Trophoblast cell (in vitro differentiated cells and primary cell): ENCODE measurements around the gene APRT.

Source experiments
- DNase-seq, 2 donors: peaks; one replicate each; pipeline ENCODE4 v3.0.0-alpha.2; 2016
- H2AFZ ChIP-seq: 2 replicates; pipeline ENCODE4 v1.6.1; 2013; ENCODE audit warnings: low read length, moderate library complexity, mild to moderate bottlenecking; ENCODE audit not compliant: insufficient read depth, poor library complexity
- H2AK5ac ChIP-seq: 2 replicates; pipeline ENCODE4 v1.6.1; 2013; ENCODE audit warnings: mild to moderate bottlenecking, low read length
- H2BK120ac ChIP-seq: 2 replicates; pipeline ENCODE4 v1.6.1; 2013; ENCODE audit warnings: low read length, mild to moderate bottlenecking, moderate library complexity; ENCODE audit not compliant: insufficient read depth, poor library complexity
- H2BK12ac ChIP-seq: 2 replicates; pipeline ENCODE4 v1.6.1; 2013; ENCODE audit warnings: mild to moderate bottlenecking, low read length, moderate library complexity
- H2BK5ac ChIP-seq: 2 replicates; pipeline ENCODE4 v1.6.1; 2013; ENCODE audit warnings: low read length, low read depth, moderate library complexity, mild to moderate bottlenecking; ENCODE audit not compliant: poor library complexity
- H3K14ac ChIP-seq: 2 replicates; pipeline ENCODE4 v1.6.1; 2013; ENCODE audit warnings: mild to moderate bottlenecking, low read length
- H3K18ac ChIP-seq: 2 replicates; pipeline ENCODE4 v1.6.1; 2013; ENCODE audit warnings: mild to moderate bottlenecking, low read length
- H3K23ac ChIP-seq: 2 replicates; pipeline ENCODE4 v1.6.1; 2013; ENCODE audit warnings: low read length
- H3K27ac ChIP-seq: 2 replicates; pipeline ENCODE4 v1.5.1; 2013; ENCODE audit warnings: low read depth, mild to moderate bottlenecking, inconsistent platforms, low read length, moderate library complexity
- H3K27me3 ChIP-seq: 2 replicates; pipeline ENCODE4 v1.6.1; 2013; ENCODE audit warnings: inconsistent platforms, mild to moderate bottlenecking, low read length, moderate library complexity; ENCODE audit not compliant: insufficient read depth
- H3K36me3 ChIP-seq, 2 experiments: 1 replicate in 1 of 2; 2 replicates in 1 of 2; pipeline ENCODE4 v1.6.1; 2013; ENCODE audit warnings: low read length in 2 of 2, mild to moderate bottlenecking in 2 of 2, moderate library complexity in 1 of 2; ENCODE audit not compliant: insufficient read depth in 2 of 2, control insufficient read depth in 1 of 2
- H3K4ac ChIP-seq: 2 replicates; pipeline ENCODE4 v1.6.1; 2013; ENCODE audit warnings: low read depth, mild to moderate bottlenecking, low read length, moderate library complexity
- H3K4me1 ChIP-seq, 2 experiments: 1 replicate in 1 of 2; 2 replicates in 1 of 2; pipeline ENCODE4 v1.6.1; 2013; ENCODE audit warnings: low read length in 2 of 2, mild to moderate bottlenecking in 2 of 2, moderate library complexity in 1 of 2; ENCODE audit not compliant: insufficient read depth in 2 of 2, control insufficient read depth in 1 of 2
- H3K4me2 ChIP-seq: 2 replicates; pipeline ENCODE4 v1.6.1; 2013; ENCODE audit warnings: inconsistent platforms, mild to moderate bottlenecking, low read length, moderate library complexity
- H3K4me3 ChIP-seq: 2 replicates; pipeline ENCODE4 v1.5.1; 2013; ENCODE audit warnings: mild to moderate bottlenecking, low read depth, low read length, inconsistent platforms
- H3K79me1 ChIP-seq: one replicate; pipeline ENCODE4 v1.6.1; 2013; ENCODE audit warnings: low read length
- H3K79me2 ChIP-seq: 2 replicates; pipeline ENCODE4 v1.6.1; 2013; ENCODE audit warnings: low read length, mild to moderate bottlenecking; ENCODE audit not compliant: control insufficient read depth, insufficient read depth, poor library complexity
- H3K9ac ChIP-seq: 2 replicates; pipeline ENCODE4 v1.6.1; 2013; ENCODE audit warnings: mild to moderate bottlenecking, low read length
- H3K9me3 ChIP-seq: 2 replicates; pipeline ENCODE4 v1.6.1; 2013; ENCODE audit warnings: low read depth, mild to moderate bottlenecking, control low read depth, inconsistent platforms, low read length; ENCODE audit not compliant: insufficient read depth
- H4K12ac ChIP-seq: 2 replicates; pipeline ENCODE4 v1.6.1; 2013; ENCODE audit warnings: low read depth, mild to moderate bottlenecking, low read length, moderate library complexity
- H4K8ac ChIP-seq: 2 replicates; pipeline ENCODE4 v1.6.1; 2013; ENCODE audit warnings: low read depth, mild to moderate bottlenecking, low read length, moderate library complexity
- H4K91ac ChIP-seq: one replicate; pipeline ENCODE4 v1.6.1; 2013; ENCODE audit warnings: low read depth, mild to moderate bottlenecking, low read length, moderate library complexity
- WGBS: extraction: QIAGEN DNeasy Blood & Tissue Kit; methylation state at CpG from one replicate; pipeline ENCODE4 v1.1.7; 2013; ENCODE audit warnings: missing lambda C conversion rate; ENCODE audit not compliant: insufficient read length, insufficient coverage; ENCODE audit errors: extremely low coverage; 5-methylcytosine and 5-hydroxymethylcytosine counted together

Gene APRT

GRCh38 chr16:88821168-88821850, 9.6 kb upstream of the APRT start:
- no CpG with 5 or more reads among the region's 22 CpGs for whole genome bisulfite sequencing

DNA sequence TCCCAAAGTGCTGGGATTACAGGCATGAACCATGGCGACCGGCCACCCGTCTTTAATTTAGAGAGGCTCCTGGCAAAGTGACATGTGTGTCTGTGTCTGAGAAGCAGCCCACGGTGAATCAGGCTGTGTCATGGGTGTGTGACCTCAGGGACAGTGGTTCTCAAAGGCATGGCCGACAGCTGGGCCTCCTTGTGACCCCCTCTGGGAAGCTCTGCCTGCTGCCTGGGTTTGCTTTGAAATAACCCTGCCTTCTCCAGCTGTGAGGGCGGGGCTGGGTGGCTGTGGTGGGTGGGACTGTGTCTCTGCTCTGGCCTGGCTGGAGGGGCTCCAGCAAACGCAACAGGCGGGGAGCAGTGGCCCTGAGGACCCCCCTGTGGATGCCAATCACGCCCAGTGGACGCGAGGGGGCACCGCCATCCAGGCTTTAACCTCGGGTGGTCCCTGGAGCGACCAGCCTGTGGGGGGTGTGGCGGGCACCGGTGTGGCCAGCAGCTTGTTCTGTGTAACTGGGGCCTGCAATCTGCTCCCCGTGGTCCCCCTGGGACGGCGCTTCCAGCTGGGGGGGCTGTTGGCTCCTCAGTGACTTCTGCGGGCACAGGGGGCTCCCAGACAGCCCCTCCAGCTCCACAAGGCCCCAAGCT, 8.8 kb upstream of the APRT start:
- Histone ChIP-seq H3K14ac (no peak overlapping the region), H4K8ac (no peak overlapping the region), H3K79me2 (no peaks in the 10 kb centered on the region), H3K23ac (no peak overlapping the region), H3K4me3 (no peak overlapping the region), H4K91ac (no peak overlapping the region), H2AFZ (no peak overlapping the region), H2BK5ac (no peak overlapping the region), H3K36me3 (peaks cover 35 to 37% of the 10 kb centered on the region in 2 experiments), H3K4ac (no peak overlapping the region), H4K12ac (no peak overlapping the region), H3K9me3 (peaks cover 2% of the 10 kb centered on the region), H3K27me3 (no peaks in the 10 kb centered on the region), H3K18ac (no peak overlapping the region), H2BK120ac (no peak overlapping the region), H3K4me1 (no peaks in the 10 kb centered on the region), H3K4me2 (no peak overlapping the region), H2BK12ac (no peak overlapping the region), H3K27ac (no peak overlapping the region), H3K79me1 (no peaks in the 10 kb centered on the region), H3K9ac (no peak overlapping the region), H2AK5ac (no peak overlapping the region)
- no peak for DNase-seq
- no CpG with 5 or more reads among the region's 20 CpGs for WGBS

More at GRCh38 chr16:88821168-88821850, 9.6 kb upstream of the APRT start:
- peaks cover 37 to 39% of the 10 kb centered on the region in 2 experiments for H3K36me3 ChIP-seq
- no peaks in the 10 kb centered on the region for H3K79me1 ChIP-seq
- no peak overlapping the region for H4K8ac ChIP-seq
- H3K4me3 ChIP-seq, result peak overlapping the region; percentile 14
- no peak overlapping the region for H3K4me2 ChIP-seq
- H4K12ac ChIP-seq, result no peak overlapping the region
- no peak overlapping the region for H3K18ac ChIP-seq
- no peaks in the 10 kb centered on the region for H3K4me1 ChIP-seq
- DNase-seq, result no peak
- no peak overlapping the region for H2BK12ac ChIP-seq
- no peaks in the 10 kb centered on the region for H3K27me3 ChIP-seq
- no peak overlapping the region for H3K27ac ChIP-seq
- no peaks in the 10 kb centered on the region for H3K79me2 ChIP-seq
- no peak overlapping the region for H2BK120ac ChIP-seq
- no peak overlapping the region for H2AFZ ChIP-seq
- H3K4ac ChIP-seq, result no peak overlapping the region
- no peak overlapping the region for H2BK5ac ChIP-seq
- no peak overlapping the region for H2AK5ac ChIP-seq
- H4K91ac ChIP-seq, result no peak overlapping the region
- H3K14ac ChIP-seq, result no peak overlapping the region
- H3K9ac ChIP-seq, result no peak overlapping the region
- peaks cover 2% of the 10 kb centered on the region for H3K9me3 ChIP-seq
- H3K23ac ChIP-seq, result no peak overlapping the region

- Histone ChIP-seq H3K4me2 (no peak overlapping the region), H3K4me1 (no peaks in the 10 kb centered on the region), H3K9ac (no peak overlapping the region), H3K36me3 (peaks cover 29 to 31% of the 10 kb centered on the region in 2 experiments), H2BK12ac (no peak overlapping the region), H3K4me3 (no peak overlapping the region), H3K4ac (no peak overlapping the region), H4K91ac (no peak overlapping the region), H4K12ac (no peak overlapping the region), H3K79me2 (no peaks in the 10 kb centered on the region), H4K8ac (no peak overlapping the region), H3K27me3 (no peaks in the 10 kb centered on the region), H3K79me1 (no peaks in the 10 kb centered on the region), H3K23ac (no peak overlapping the region), H3K18ac (no peak overlapping the region), H2BK120ac (no peak overlapping the region), H3K14ac (no peak overlapping the region), H3K9me3 (no peaks in the 10 kb centered on the region), H2AK5ac (no peak overlapping the region), H3K27ac (no peak overlapping the region), H2AFZ (no peak overlapping the region), H2BK5ac (no peak overlapping the region)
- no CpG with 5 or more reads among the region's 16 CpGs for WGBS
- no peak for DNase-seq
These were observed 7.4 kb upstream of the APRT start for GRCh38 chr16:88819126-88819525.

GRCh38 chr16:88818575-88818874, 6.8 kb upstream of the APRT start:
- Histone ChIP-seq H3K18ac (no peak overlapping the region), H3K4me3 (peak overlapping the region; percentile 33)

More at GRCh38 chr16:88818575-88818874, 6.8 kb upstream of the APRT start:
- Histone ChIP-seq H2BK120ac (no peak overlapping the region), H4K91ac (no peak overlapping the region), H2BK12ac (no peak overlapping the region), H3K9ac (no peak overlapping the region), H3K4me2 (no peak overlapping the region), H4K8ac (no peak overlapping the region), H3K4ac (no peak overlapping the region), H3K36me3 (peaks cover 24 to 26% of the 10 kb centered on the region in 2 experiments), H3K27me3 (no peaks in the 10 kb centered on the region), H3K4me1 (no peaks in the 10 kb centered on the region), H3K23ac (no peak overlapping the region), H2BK5ac (no peak overlapping the region), H3K14ac (no peak overlapping the region), H4K12ac (no peak overlapping the region), H3K79me1 (no peaks in the 10 kb centered on the region), H3K79me2 (no peaks in the 10 kb centered on the region), H3K9me3 (no peaks in the 10 kb centered on the region), H2AFZ (no peak overlapping the region), H2AK5ac (no peak overlapping the region), H3K27ac (no peak overlapping the region)
- DNase-seq, result no peak
- WGBS, result no CpG with 5 or more reads among the region's 18 CpGs
